GM12878 (cell line): ENCODE measurements around the gene MYO6. TPM values are rescaled to one million over a fixed set of nuclear protein-coding genes. Genes with fewer than 3 reads are reported as not detected.

Experiments
- ATAC-seq: fragments of 200-7000 bp; cut with Tn5 transposase; 3 replicates; pipeline ENCODE4 v1.9.1; 2020; ENCODE audit warnings: mild to moderate bottlenecking, moderate library complexity
- BruUV-seq: library from RNA; stranded (reverse); fragments of 400-500 nt; replicated peaks from 2 replicates; lab custom pipeline; 2021; lab: Mats Ljungman, UMichigan
- CTCF ChIA-PET: fragments of 300-600 bp; sonication (Branson Sonifier 250); formaldehyde crosslinking; extraction: SDS; loops from one replicate; lab custom pipeline; 2021; ENCODE audit warnings: inconsistent platforms; lab: Yijun Ruan, JAX
- POLR2A ChIA-PET: fragments of 350-600 bp; formaldehyde crosslinking; extraction: SDS; loops from one replicate; lab custom pipeline; 2021; ENCODE audit warnings: inconsistent platforms; lab: Charles Lee
- RAD21 ChIA-PET: fragments of 300-600 bp; sonication (Branson Sonifier 250); formaldehyde crosslinking; loops from one replicate; lab custom pipeline; 2023; ENCODE audit warnings: antibody characterized with exemption; ENCODE audit not compliant: unreplicated experiment; lab: Charles Lee
- SMC1A ChIA-PET: fragments of 300-600 bp; sonication (Branson Sonifier 250); formaldehyde crosslinking; loops from one replicate; lab custom pipeline; 2023; ENCODE audit not compliant: unreplicated experiment, uncharacterized antibody; lab: Charles Lee
- DNase-seq: peaks from one replicate; pipeline ENCODE4 v3.0.0-alpha.2; 2011; ENCODE audit warnings: low read depth, low spot score
- FAIRE-seq: peaks from 3 replicates; lab custom pipeline; 2011; peaks lifted over from hg19 to GRCh38; lab: Jason Lieb, UNC
- H2AFZ ChIP-seq: 2 replicates; pipeline ENCODE4 v1.6.0; 2011; ENCODE audit warnings: low read depth, low read length, control low read depth; ENCODE audit not compliant: control insufficient read depth
- H3K27ac ChIP-seq: 2 replicates; pipeline ENCODE4 v1.5.1; 2011; ENCODE audit warnings: control low read depth; ENCODE audit not compliant: control insufficient read depth, insufficient read depth
- H3K27me3 ChIP-seq, 2 experiments: replicated peaks in 1 of 2; 2 replicates each; pipeline versions ENCODE4 v1.6.0 to v1.6.1; 2011; ENCODE audit warnings: low read length in 1 of 2; ENCODE audit not compliant: control insufficient read depth in 2 of 2, insufficient read depth in 2 of 2
- H3K36me3 ChIP-seq, 2 experiments: 2 replicates each; pipeline ENCODE4 v1.5.1; 2011; ENCODE audit warnings: low read length in 1 of 2; ENCODE audit not compliant: control insufficient read depth in 2 of 2, insufficient read depth in 2 of 2
- H3K4me1 ChIP-seq: 2 replicates; pipeline ENCODE4 v1.6.1; 2011; ENCODE audit warnings: mild to moderate bottlenecking, low read length, moderate library complexity, mixed read lengths; ENCODE audit not compliant: control insufficient read depth, insufficient read depth
- H3K4me2 ChIP-seq: 2 replicates; pipeline ENCODE4 v1.6.0; 2011; ENCODE audit warnings: control low read depth; ENCODE audit not compliant: control insufficient read depth, insufficient read depth
- H3K4me3 ChIP-seq: fragments of 200-600 bp; sonication (generic); 2 replicates; pipeline ENCODE4 v1.5.1; 2016
- H3K79me2 ChIP-seq: 2 replicates; pipeline ENCODE4 v1.6.0; 2011; ENCODE audit warnings: low read length; ENCODE audit not compliant: control insufficient read depth, insufficient read depth
- H3K9ac ChIP-seq: 2 replicates; pipeline ENCODE4 v1.8.0; 2011; ENCODE audit warnings: low read length, control low read depth, mixed read lengths; ENCODE audit not compliant: control insufficient read depth, insufficient read depth
- H3K9me3 ChIP-seq: replicated peaks from 3 replicates; pipeline ENCODE4 v1.5.1; 2011; ENCODE audit warnings: mild to moderate bottlenecking, low read length; ENCODE audit not compliant: control insufficient read depth, insufficient read depth
- H4K20me1 ChIP-seq: 2 replicates; pipeline ENCODE4 v1.6.0; 2011; ENCODE audit not compliant: control insufficient read depth, insufficient read depth
- BCL11A ChIP-seq: IDR thresholded peaks from 2 replicates; pipeline ENCODE4 v1.6.1; 2011; ENCODE audit warnings: low read depth, low read length
- WRNIP1 ChIP-seq: IDR thresholded peaks from 2 replicates; pipeline ENCODE4 v1.6.1; 2011; ENCODE audit warnings: low read depth, low read length, improper control_type of control experiment, borderline replicate concordance
- YY1 ChIP-seq: IDR thresholded peaks from 2 replicates; pipeline ENCODE4 v1.6.1; 2011; ENCODE audit warnings: low read depth, mild to moderate bottlenecking, low read length
- ZBTB33 ChIP-seq: fragments of 450-650 bp; IDR thresholded peaks from 2 replicates; pipeline ENCODE4 v1.6.1; 2017; ENCODE audit warnings: mild to moderate bottlenecking
- WGBS: methylation state at CpG from one replicate; pipeline ENCODE4 v1.1.6; 2016; ENCODE audit warnings: low lambda C conversion rate; ENCODE audit not compliant: insufficient replicate concordance, insufficient coverage; ENCODE audit errors: missing lambda C conversion rate; 5-methylcytosine and 5-hydroxymethylcytosine counted together
- in situ Hi-C: fragments of 300-500 bp; cut with MboI; formaldehyde crosslinking; loops from 9 replicates; pipeline ENCODE4 v1.14.3; 2018; ENCODE audit warnings: mixed read lengths
- intact Hi-C: fragments of 100-400 bp; cut with micrococcal nuclease; formaldehyde crosslinking; loops from one replicate; pipeline ENCODE4 v1.14.2; 2022; ENCODE audit not compliant: unreplicated experiment
- polyA plus RNA-seq, 11 experiments: library from polyadenylated mRNA; depleted of rRNA in 4 of 11; unstranded in 6 of 11; stranded (reverse) in 5 of 11; fragments of >200 nt; fragmentation: Nextera tagmentation in 4 of 11; fragmentation: Illumina TruSeq in 1 of 11; extraction: Ambion mirVana in 4 of 11; extraction: Trizol in 1 of 11; gene quantifications; 1 replicate in 1 of 11; 2 replicates in 10 of 11; pipeline versions ENCODE4 v1.2.1 to v1.2.3, GENCODE V29; 2011 to 2016; ENCODE audit warnings: inconsistent platforms in 2 of 11, missing spikeins in 2 of 11, low read depth in 1 of 11
- total RNA-seq, 4 experiments: library from RNA; depleted of rRNA in 3 of 4; stranded (reverse); fragments of >200 nt in 3 of 4; fragmentation: Illumina TruSeq in 1 of 4; extraction: Trizol in 1 of 4; gene quantifications; 2 replicates each; pipeline versions ENCODE4 v1.2.1 to v1.2.3, GENCODE V29; 2013 to 2021

MYO6 gene
- total and polyA plus RNA-seq, 10 of the 15 experiments (the other 5 are each of a cell fraction or from before 2014, with no cell fraction given), result 7.9 to 30.4 (median 16.8) TPM

GRCh38 chr6:75711173-75711572 is 37.9 kb upstream of the MYO6 start:
- Histone ChIP-seq H4K20me1 (no peaks in the 10 kb centered on the region), H3K4me2 (no peak overlapping the region), H2AFZ (no peak overlapping the region), H3K4me3 (no peak overlapping the region), H3K27me3 (no peaks in the 10 kb centered on the region), H3K4me1 (no peaks in the 10 kb centered on the region), H3K27ac (no peak overlapping the region), H3K79me2 (no peaks in the 10 kb centered on the region), H3K9me3 (no peaks in the 10 kb centered on the region), H3K36me3 (peaks cover 0 to 27% of the 10 kb centered on the region in 2 experiments; a peak in 2 of 4 replicates), H3K9ac (no peak overlapping the region)
- RAD21 ChIA-PET, result no interaction called here
- SMC1A ChIA-PET, result interaction anchor here (1.2 kb wide), 1 partner anchor 11 kb away, joined by 3 read pairs; no protein-coding TSS in a partner anchor
- in situ Hi-C loops (no loop called here), intact Hi-C loops (no loop called here)
- CTCF ChIA-PET, result interaction anchor here (0.8 to 3.0 kb wide), 2 partner anchors 12 to 182 kb away, joined by 4 to 13 read pairs; no protein-coding TSS in a partner anchor
- 98% methylated on average over 2 of the region's 2 CpGs for WGBS
- FAIRE-seq, result no peak
- POLR2A ChIA-PET, result no interaction called here
- DNase-seq, result no peak
- BruUV-seq, result no TSS peak
- no peak for ATAC-seq
- TF ChIP-seq ZBTB33, result no peak
- TF ChIP-seq BCL11A, result no peak

- Histone ChIP-seq H3K27ac (no peak overlapping the region), H4K20me1 (no peaks in the 10 kb centered on the region), H2AFZ (no peak overlapping the region), H3K9me3 (no peaks in the 10 kb centered on the region), H3K9ac (no peak overlapping the region), H3K27me3 (no peaks in the 10 kb centered on the region), H3K79me2 (no peaks in the 10 kb centered on the region), H3K36me3 (peaks cover 0 to 8% of the 10 kb centered on the region in 2 experiments; a peak in 2 of 4 replicates), H3K4me2 (no peak overlapping the region), H3K4me1 (no peaks in the 10 kb centered on the region), H3K4me3 (no peak overlapping the region)
- ChIA-PET POLR2A (interaction anchor here (0.6 kb wide), 1 partner anchor 137 kb away, joined by 4 read pairs; no protein-coding TSS in a partner anchor), RAD21 (no interaction called here), CTCF (no interaction called here)
- 100% methylated on average over 3 of the region's 3 CpGs for WGBS
- no peak for ATAC-seq
- intact Hi-C loops, result no loop called here
- no peak for TF ChIP-seq WRNIP1
- TF ChIP-seq YY1, result no peak
- TF ChIP-seq, all 136 proteins: peak for 0
- BruUV-seq, result no TSS peak
- in situ Hi-C loops, result no loop called here
- no peak for DNase-seq
- no peak for FAIRE-seq
- SMC1A ChIA-PET, result no interaction called here
Measured at GRCh38 chr6:75719133-75719532, 29.9 kb upstream of the MYO6 start.
